Subcutaneous adipose tissue (tissue), 4 donors: Measurements from ENCODE around the gene PITPNM1. TPM values are rescaled to one million over a fixed set of nuclear protein-coding genes. Genes with fewer than 3 reads are reported as not detected.

ENCODE experiments used
- total RNA-seq, 4 donors: library from RNA; depleted of rRNA; stranded (reverse); fragments of >200 nt; gene quantifications; one replicate each; pipeline ENCODE4 v1.1.0, GENCODE V29; 2016
- TF ChIP-seq, protein P1 (sequence below): fragments of 450-650 bp; IDR thresholded peaks from one replicate; pipeline ENCODE4 v1.5.1; 2016; ENCODE audit warnings: low read depth, mild to moderate bottlenecking, control low read depth, antibody characterized with exemption, moderate library complexity

Gene PITPNM1
- total RNA-seq, 4 donors from 2014 or later = 9.2 to 14.9 (median 11.9) TPM

DNA sequence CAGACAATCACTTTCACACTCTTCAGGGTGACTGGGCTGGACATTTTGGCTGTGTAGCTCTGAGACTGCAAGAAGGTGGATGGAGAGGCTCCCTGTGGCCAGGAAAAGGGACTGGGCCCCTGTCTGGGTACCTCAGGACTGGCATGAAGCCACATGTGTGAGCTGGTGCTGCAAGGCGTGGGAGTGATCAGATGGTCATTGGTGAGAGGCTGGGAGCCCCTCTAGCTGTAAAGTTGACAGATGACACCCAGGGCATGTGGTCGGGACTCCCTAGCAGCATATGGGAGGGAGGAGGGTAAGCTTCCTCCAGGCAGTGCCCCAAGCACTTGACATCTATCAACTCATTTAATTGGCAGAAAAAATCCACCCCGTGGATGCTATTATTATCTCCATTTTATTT, 37.0 kb upstream of the PITPNM1 start:
- TF ChIP-seq, protein P1, sequence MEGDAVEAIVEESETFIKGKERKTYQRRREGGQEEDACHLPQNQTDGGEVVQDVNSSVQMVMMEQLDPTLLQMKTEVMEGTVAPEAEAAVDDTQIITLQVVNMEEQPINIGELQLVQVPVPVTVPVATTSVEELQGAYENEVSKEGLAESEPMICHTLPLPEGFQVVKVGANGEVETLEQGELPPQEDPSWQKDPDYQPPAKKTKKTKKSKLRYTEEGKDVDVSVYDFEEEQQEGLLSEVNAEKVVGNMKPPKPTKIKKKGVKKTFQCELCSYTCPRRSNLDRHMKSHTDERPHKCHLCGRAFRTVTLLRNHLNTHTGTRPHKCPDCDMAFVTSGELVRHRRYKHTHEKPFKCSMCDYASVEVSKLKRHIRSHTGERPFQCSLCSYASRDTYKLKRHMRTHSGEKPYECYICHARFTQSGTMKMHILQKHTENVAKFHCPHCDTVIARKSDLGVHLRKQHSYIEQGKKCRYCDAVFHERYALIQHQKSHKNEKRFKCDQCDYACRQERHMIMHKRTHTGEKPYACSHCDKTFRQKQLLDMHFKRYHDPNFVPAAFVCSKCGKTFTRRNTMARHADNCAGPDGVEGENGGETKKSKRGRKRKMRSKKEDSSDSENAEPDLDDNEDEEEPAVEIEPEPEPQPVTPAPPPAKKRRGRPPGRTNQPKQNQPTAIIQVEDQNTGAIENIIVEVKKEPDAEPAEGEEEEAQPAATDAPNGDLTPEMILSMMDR = no peak

DNA sequence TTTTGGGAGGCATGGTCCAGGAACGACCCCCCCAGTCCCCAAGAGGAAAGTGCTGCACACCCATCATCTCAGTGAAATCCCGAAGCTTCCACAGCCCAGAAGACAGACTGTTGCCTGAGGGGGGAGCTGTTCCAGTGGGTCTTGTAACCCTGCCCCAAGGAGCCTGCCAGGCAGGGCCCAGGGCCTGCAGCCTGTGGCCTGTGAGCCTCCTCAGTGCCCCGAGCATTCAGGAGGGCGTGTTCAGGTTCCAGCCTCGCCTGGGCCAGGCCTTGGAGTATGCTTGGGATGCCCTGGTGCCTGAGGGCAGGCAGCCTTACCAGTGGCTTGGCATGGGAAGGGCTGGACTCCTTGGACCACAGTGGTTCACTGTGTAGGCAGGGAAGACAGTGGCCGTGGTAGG, 36.0 kb upstream of the PITPNM1 start:
- TF ChIP-seq, protein P1 = no peak

DNA sequence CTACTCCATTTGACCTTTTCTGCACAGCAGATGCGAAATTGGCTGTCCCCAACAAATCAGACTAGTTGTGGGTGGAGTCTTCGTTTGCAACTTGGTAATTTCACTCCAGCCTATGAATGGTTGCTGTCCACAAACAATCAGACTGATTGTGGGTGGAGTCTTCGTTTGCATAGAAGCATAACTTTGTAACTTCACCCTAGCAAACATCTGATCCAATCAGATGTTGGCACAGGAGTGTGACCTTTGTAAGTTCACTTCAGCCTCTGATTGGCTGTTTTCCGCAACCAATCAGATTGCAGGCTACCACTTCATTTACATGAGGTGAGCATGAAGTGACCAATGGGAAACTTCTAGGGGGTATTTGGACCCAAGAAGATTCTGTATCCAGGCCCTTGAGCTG, 34.4 kb upstream of the PITPNM1 start:
- TF ChIP-seq, protein P1 = no peak

DNA sequence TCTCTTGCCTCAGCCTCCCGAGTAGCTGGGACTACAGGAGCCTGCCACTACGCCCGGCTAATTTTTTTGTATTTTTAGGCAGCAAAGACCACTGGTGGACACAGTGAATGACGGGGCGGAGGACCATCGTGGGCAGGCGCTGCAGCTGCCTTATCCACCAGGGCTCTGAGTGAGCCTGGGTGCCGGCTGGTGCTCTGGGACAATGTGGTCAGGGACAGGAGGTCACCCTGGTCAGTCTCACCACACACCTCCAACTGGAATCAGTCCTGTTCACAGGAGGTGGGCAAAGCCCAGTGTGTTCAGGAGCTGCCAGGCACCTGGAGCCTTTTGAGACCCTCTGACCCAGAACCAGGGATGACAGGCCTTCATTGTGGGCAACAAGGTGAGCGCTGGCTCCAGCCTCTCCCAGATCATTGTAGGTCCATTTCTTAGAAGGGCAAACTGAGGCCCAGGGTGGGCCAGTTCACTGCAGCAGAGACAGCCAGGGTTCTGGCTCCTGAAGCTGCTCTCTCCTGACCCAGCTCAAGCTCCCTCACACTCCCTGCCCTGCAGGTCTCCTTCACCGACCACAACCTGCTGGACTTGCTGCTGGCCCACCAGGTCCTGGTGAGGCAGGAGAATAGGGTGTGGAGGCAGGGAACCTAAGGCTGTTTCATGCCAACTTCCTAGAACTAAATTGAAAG, 33.8 kb upstream of the PITPNM1 start:
- TF ChIP-seq, protein P1 = no peak

DNA sequence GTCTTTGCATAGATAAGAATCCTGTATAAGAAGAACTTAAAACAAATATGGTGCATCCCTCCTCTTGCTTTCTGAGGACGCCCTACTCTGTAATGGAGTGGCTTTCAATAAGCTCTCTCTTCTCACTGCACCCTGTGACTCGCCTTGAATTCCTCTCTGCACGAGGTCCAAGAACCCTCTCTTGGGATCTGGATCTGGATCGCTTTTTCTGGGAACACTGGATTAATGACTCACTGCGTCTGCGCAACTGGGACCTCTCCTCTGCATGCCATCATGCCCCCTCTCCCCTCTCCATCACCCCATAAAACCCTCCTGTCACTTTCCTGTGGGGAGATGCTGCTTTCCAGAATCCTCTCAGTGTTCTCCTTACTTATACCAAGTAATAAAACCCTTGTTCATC, 33.1 kb upstream of the PITPNM1 start:
- TF ChIP-seq, protein P1 = no peak

DNA sequence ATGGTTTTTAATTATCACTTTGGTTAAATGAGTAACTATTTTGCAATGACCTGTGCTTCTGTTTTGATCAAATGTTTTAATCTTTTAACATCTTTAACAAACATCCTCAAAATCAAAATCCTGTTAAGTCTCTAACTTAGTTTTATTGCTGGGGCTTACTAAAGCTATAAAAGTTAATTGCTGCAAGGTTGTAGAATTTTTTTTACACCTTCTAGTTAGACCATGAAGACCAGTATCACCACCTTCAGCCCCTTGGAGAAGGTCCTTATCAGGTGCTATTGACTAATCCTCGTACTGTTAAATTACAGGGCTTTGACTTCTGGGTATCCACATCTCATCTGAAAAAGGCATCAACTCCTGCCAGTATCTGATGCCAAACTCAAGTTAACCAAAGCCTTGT, 30.4 kb upstream of the PITPNM1 start:
- TF ChIP-seq, protein P1 = no peak

DNA sequence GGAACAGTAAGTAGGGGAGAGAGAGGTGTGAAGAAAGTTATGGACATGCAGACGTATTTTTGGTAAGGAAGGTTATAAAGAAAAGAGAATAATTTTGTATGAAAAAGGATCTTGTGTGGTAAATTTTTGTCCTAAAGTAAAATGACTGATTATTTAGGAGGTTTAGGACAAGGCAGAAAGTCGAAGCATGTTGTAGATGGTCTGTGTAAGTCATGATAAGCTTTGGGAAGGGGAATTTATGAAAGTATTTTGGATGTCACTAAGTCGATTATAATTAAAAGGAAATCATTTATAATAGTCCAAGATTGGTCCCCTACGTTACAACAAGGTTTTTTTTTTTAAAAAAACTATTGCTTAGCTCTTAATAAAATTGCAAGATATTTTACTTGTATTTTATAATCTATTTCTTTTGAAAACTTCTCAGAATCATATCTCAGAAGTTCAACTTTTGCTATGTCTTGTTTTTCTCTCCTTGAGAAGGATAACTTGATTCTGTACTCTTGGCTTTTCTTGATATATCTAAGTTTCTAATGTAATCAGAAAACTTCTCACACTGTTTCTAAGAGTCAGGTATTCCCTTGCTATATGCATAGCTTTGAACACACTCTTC, 29.0 kb upstream of the PITPNM1 start:
- TF ChIP-seq, protein P1 = no peak
